Activated naive CD4-positive, alpha-beta T cell treated with anti-CD3 and anti-CD28 coated beads, Interleukin-2, amount 50 U/mL, for 72 hours (primary cell): Measurements from ENCODE around the gene RAB8B. TPM values are rescaled to one million over a fixed set of nuclear protein-coding genes. Genes with fewer than 3 reads are reported as not detected.

Experiments used
- ATAC-seq, 2 donors: fragments of 150-1000 bp; cut with Tn5 transposase; 2 replicates each; pipeline ENCODE4 v1.10.0; 2021; ENCODE audit warnings: mild to moderate bottlenecking in 2 of 2, moderate library complexity in 2 of 2
- DNase-seq, 2 donors: peaks; one replicate each; pipeline ENCODE4 v3.0.0; 2021 to 2022; ENCODE audit warnings: low spot score in 2 of 2
- H3K27ac Mint-ChIP-seq, 2 donors: one replicate each; pipeline ENCODE4 v1.8.0; 2022; ENCODE audit warnings: mild to moderate bottlenecking in 2 of 2, mixed read lengths in 2 of 2
- H3K36me3 Mint-ChIP-seq, 2 donors: one replicate each; pipeline ENCODE4 v1.8.0; 2022; ENCODE audit warnings: mixed read lengths in 2 of 2
- H3K9me3 Mint-ChIP-seq, 2 donors: one replicate each; pipeline ENCODE4 v1.8.0; 2022; ENCODE audit warnings: mixed read lengths in 2 of 2
- total RNA-seq, 2 donors: library from RNA; stranded (reverse); gene quantifications; one replicate each; pipeline ENCODE4 v1.2.3, GENCODE V29; 2022

RAB8B gene
- 100 to 1,000 TPM; 106 to 157 TPM for total RNA-seq

- Mint-ChIP-seq H3K36me3 (peaks cover 12 to 16% of the 10 kb centered on the region in 2 donors), H3K9me3 (no peaks in the 10 kb centered on the region), H3K27ac (peak within 1 kb of the TSS; percentile 97 to 98)
- DNase-seq (peak; percentile 97 to 98), ATAC-seq (peak; percentile 79 to 83)
Measured at GRCh38 chr15:63188926-63189871, at the start of gene RAB8B. Gene RAB8B (plus strand): TSS chr15:63189606. CDS start chr15:63189625, 19 bp downstream.

- no peak for DNase-seq
- ATAC-seq = no peak
- Mint-ChIP-seq H3K36me3 (peaks cover 9 to 10% of the 10 kb centered on the region in 2 donors), H3K9me3 (no peaks in the 10 kb centered on the region), H3K27ac (no peak overlapping the region)
Measured at GRCh38 chr15:63140936-63141335, 48.5 kb upstream of the RAB8B start.

- DNase-seq (no peak), ATAC-seq (peak in 1 of 2 donors; percentile 71)
- no peak overlapping the region for H3K27ac Mint-ChIP-seq
- peaks cover 9 to 10% of the 10 kb centered on the region in 2 donors for H3K36me3 Mint-ChIP-seq
- no peaks in the 10 kb centered on the region for H3K9me3 Mint-ChIP-seq
Measured at GRCh38 chr15:63145426-63145825, 44.0 kb upstream of the RAB8B start.

GRCh38 chr15:63146684-63147083 is 42.7 kb upstream of the RAB8B start:
- H3K9me3 Mint-ChIP-seq = no peaks in the 10 kb centered on the region
- no peak overlapping the region for H3K27ac Mint-ChIP-seq
- no peak for DNase-seq
- ATAC-seq = no peak
- H3K36me3 Mint-ChIP-seq = peaks cover 9 to 14% of the 10 kb centered on the region in 2 donors

- ATAC-seq = no peak
- H3K9me3 Mint-ChIP-seq = no peaks in the 10 kb centered on the region
- H3K27ac Mint-ChIP-seq = no peak overlapping the region
- no peak for DNase-seq
- H3K36me3 Mint-ChIP-seq = peaks cover 11 to 19% of the 10 kb centered on the region in 2 donors
Measured at GRCh38 chr15:63151665-63152064, 37.7 kb upstream of the RAB8B start.

GRCh38 chr15:63155486-63155885 is 33.9 kb upstream of the RAB8B start:
- Mint-ChIP-seq H3K9me3 (peaks cover 0 to 5% of the 10 kb centered on the region in 2 donors), H3K36me3 (peaks cover 18 to 33% of the 10 kb centered on the region in 2 donors), H3K27ac (peak overlapping the region in 1 of 2 donors; percentile 99)
- ATAC-seq (no peak), DNase-seq (no peak)

- no peak for ATAC-seq
Measured at GRCh38 chr15:63156086-63156710, 33.2 kb upstream of the RAB8B start.

GRCh38 chr15:63156755-63157117 is 32.7 kb upstream of the RAB8B start:
- DNase-seq (peak in 1 of 2 donors; percentile 58), ATAC-seq (peak in 1 of 2 donors; percentile 26)
- peak overlapping the region; percentile 97 to 99 for H3K27ac Mint-ChIP-seq

More at GRCh38 chr15:63156086-63156710, 33.2 kb upstream of the RAB8B start:
- no peak for DNase-seq
- peaks cover 0 to 5% of the 10 kb centered on the region in 2 donors for H3K9me3 Mint-ChIP-seq
- peak overlapping the region; percentile 97 to 99 for H3K27ac Mint-ChIP-seq
- H3K36me3 Mint-ChIP-seq = peaks cover 18 to 33% of the 10 kb centered on the region in 2 donors

GRCh38 chr15:63157118-63157843 is 32.1 kb upstream of the RAB8B start, which contains the start of gene RPS27L:
Gene RPS27L (minus strand): TSS chr15:63157477. CDS start chr15:63157405, 72 bp downstream.
- ATAC-seq (peak; percentile 91 to 98), DNase-seq (peak; percentile 85 to 88)
- Mint-ChIP-seq H3K27ac (peak within 1 kb of the TSS; percentile 97 to 99), H3K36me3 (peaks cover 18 to 26% of the 10 kb centered on the region in 2 donors), H3K9me3 (peaks cover 0 to 5% of the 10 kb centered on the region in 2 donors)

More at GRCh38 chr15:63156755-63157117, 32.7 kb upstream of the RAB8B start:
- peaks cover 0 to 5% of the 10 kb centered on the region in 2 donors for H3K9me3 Mint-ChIP-seq
- H3K36me3 Mint-ChIP-seq = peaks cover 18 to 28% of the 10 kb centered on the region in 2 donors

- Mint-ChIP-seq H3K27ac (peak overlapping the region; percentile 92 to 99), H3K36me3 (peaks cover 15 to 26% of the 10 kb centered on the region in 2 donors), H3K9me3 (peaks cover 0 to 5% of the 10 kb centered on the region in 2 donors)
- ATAC-seq (peak; percentile 17 to 56), DNase-seq (peak; percentile 14 to 58)
Measured at GRCh38 chr15:63157891-63158431, 31.4 kb upstream of the RAB8B start.

- peaks cover 14 to 23% of the 10 kb centered on the region in 2 donors for H3K36me3 Mint-ChIP-seq
- peaks cover 0 to 5% of the 10 kb centered on the region in 2 donors for H3K9me3 Mint-ChIP-seq
- H3K27ac Mint-ChIP-seq = no peak overlapping the region
- ATAC-seq (no peak), DNase-seq (no peak)
Measured at GRCh38 chr15:63160638-63161037, 28.8 kb upstream of the RAB8B start.

GRCh38 chr15:63163217-63163616 is 26.2 kb upstream of the RAB8B start:
- H3K9me3 Mint-ChIP-seq = peaks cover 0 to 5% of the 10 kb centered on the region in 2 donors
- no peak for ATAC-seq
- H3K27ac Mint-ChIP-seq = no peak overlapping the region
- no peak for DNase-seq
- peaks cover 0 to 6% of the 10 kb centered on the region in 2 donors for H3K36me3 Mint-ChIP-seq

GRCh38 chr15:63165166-63165859 is 24.1 kb upstream of the RAB8B start:
- H3K36me3 Mint-ChIP-seq = no peaks in the 10 kb centered on the region
- DNase-seq = no peak
- ATAC-seq = no peak
- H3K9me3 Mint-ChIP-seq = no peaks in the 10 kb centered on the region
- H3K27ac Mint-ChIP-seq = no peak overlapping the region

- peak in 1 of 2 donors; percentile 57 for ATAC-seq
Measured at GRCh38 chr15:63166219-63166618, 23.2 kb upstream of the RAB8B start.

GRCh38 chr15:63169788-63170187 is 19.6 kb upstream of the RAB8B start:
- Mint-ChIP-seq H3K27ac (no peak overlapping the region), H3K9me3 (no peaks in the 10 kb centered on the region), H3K36me3 (no peaks in the 10 kb centered on the region)
- ATAC-seq = no peak
- no peak for DNase-seq

More at GRCh38 chr15:63166219-63166618, 23.2 kb upstream of the RAB8B start:
- H3K9me3 Mint-ChIP-seq = no peaks in the 10 kb centered on the region
- H3K27ac Mint-ChIP-seq = no peak overlapping the region
- H3K36me3 Mint-ChIP-seq = no peaks in the 10 kb centered on the region
- no peak for DNase-seq
